IMR-90 (cell line): ENCODE data around the gene PRKAG2. TPM values are rescaled to one million over a fixed set of nuclear protein-coding genes. Genes with fewer than 3 reads are reported as not detected.

Experiments
- ATAC-seq: fragments of 200-7000 bp; cut with Tn5 transposase; 2 replicates; pipeline ENCODE4 v1.9.1; 2020; ENCODE audit warnings: low read depth, mild to moderate bottlenecking, moderate library complexity
- BruUV-seq: library from RNA; stranded (reverse); fragments of 400-500 nt; replicated peaks from 2 replicates; lab custom pipeline; 2021; lab: Mats Ljungman, UMichigan
- CTCF ChIA-PET: fragments of 300-600 bp; formaldehyde crosslinking; extraction: SDS; loops from one replicate; lab custom pipeline; 2021; ENCODE audit warnings: antibody characterized with exemption; lab: Yijun Ruan, JAX
- POLR2A ChIA-PET: fragments of 300-600 bp; sonication (Branson Sonifier 250); formaldehyde crosslinking; loops from one replicate; lab custom pipeline; 2022; ENCODE audit warnings: antibody characterized with exemption; ENCODE audit not compliant: unreplicated experiment; lab: Charles Lee
- DNase-seq: peaks from one replicate; pipeline ENCODE4 v3.0.0; 2013
- H2AFZ ChIP-seq: replicated peaks from 2 replicates; pipeline ENCODE3; 2013; ENCODE audit warnings: low read length, mild to moderate bottlenecking; ENCODE audit not compliant: poor library complexity
- H2AK5ac ChIP-seq: 2 replicates; pipeline ENCODE4 v1.6.1; 2013; ENCODE audit warnings: low read depth, low read length, inconsistent platforms
- H2AK9ac ChIP-seq: replicated peaks from 2 replicates; pipeline ENCODE3; 2013; ENCODE audit warnings: mild to moderate bottlenecking, low read depth, low read length, moderate library complexity; ENCODE audit not compliant: poor library complexity
- H2BK120ac ChIP-seq: 2 replicates; pipeline ENCODE4 v1.6.1; 2013; ENCODE audit warnings: low read depth, low read length, inconsistent platforms
- H2BK15ac ChIP-seq: 3 replicates; pipeline ENCODE4 v1.6.1; 2013; ENCODE audit warnings: low read depth, low read length, inconsistent platforms
- H2BK20ac ChIP-seq: 2 replicates; pipeline ENCODE4 v1.6.1; 2013; ENCODE audit warnings: low read depth, mild to moderate bottlenecking, inconsistent platforms, low read length, moderate library complexity
- H2BK5ac ChIP-seq: 2 replicates; pipeline ENCODE4 v1.6.1; 2013; ENCODE audit warnings: mild to moderate bottlenecking, low read depth, low read length, inconsistent platforms; ENCODE audit not compliant: poor library complexity, severe bottlenecking
- H3K14ac ChIP-seq: replicated peaks from 2 replicates; pipeline ENCODE4 v1.6.1; 2013; ENCODE audit warnings: low read depth, low read length, inconsistent platforms
- H3K18ac ChIP-seq: 2 replicates; pipeline ENCODE4 v1.6.1; 2013; ENCODE audit warnings: low read depth, low read length, control low read depth
- H3K23ac ChIP-seq: 2 replicates; pipeline ENCODE4 v1.6.1; 2013; ENCODE audit warnings: low read depth, low read length, inconsistent platforms
- H3K27ac ChIP-seq: 2 replicates; pipeline ENCODE4 v1.5.1; 2013; ENCODE audit warnings: mild to moderate bottlenecking, control low read depth, low read length; ENCODE audit not compliant: insufficient read depth
- H3K27me3 ChIP-seq: 2 replicates; pipeline ENCODE4 v1.6.1; 2013; ENCODE audit warnings: low read length; ENCODE audit not compliant: control insufficient read depth, insufficient read depth
- H3K36me3 ChIP-seq: 2 replicates; pipeline ENCODE4 v1.6.1; 2013; ENCODE audit warnings: low read length, mixed read lengths; ENCODE audit not compliant: control insufficient read depth, insufficient read depth
- H3K4ac ChIP-seq: 2 replicates; pipeline ENCODE4 v1.6.1; 2013; ENCODE audit warnings: low read depth, low read length, inconsistent platforms
- H3K4me1 ChIP-seq: 2 replicates; pipeline ENCODE4 v1.6.1; 2013; ENCODE audit warnings: low read length, mixed read lengths; ENCODE audit not compliant: control insufficient read depth, insufficient read depth
- H3K4me2 ChIP-seq: 2 replicates; pipeline ENCODE4 v1.6.1; 2013; ENCODE audit warnings: low read depth, mild to moderate bottlenecking, control low read depth, low read length, moderate library complexity
- H3K4me3 ChIP-seq: 2 replicates; pipeline ENCODE4 v1.5.1; 2013; ENCODE audit warnings: low read depth, mild to moderate bottlenecking, control low read depth, low read length, moderate library complexity; ENCODE audit not compliant: insufficient read depth
- H3K56ac ChIP-seq: 2 replicates; pipeline ENCODE4 v1.6.1; 2013; ENCODE audit warnings: low read length, inconsistent platforms; ENCODE audit not compliant: insufficient read depth; ENCODE audit errors: extremely low read depth
- H3K79me1 ChIP-seq, 2 experiments: 2 replicates each; pipeline ENCODE4 v1.6.1; 2013; ENCODE audit warnings: low read length in 2 of 2, inconsistent platforms in 1 of 2, low read depth in 1 of 2
- H3K9ac ChIP-seq: 2 replicates; pipeline ENCODE4 v1.6.1; 2013; ENCODE audit warnings: low read depth, low read length, control low read depth
- H3K9me1 ChIP-seq: 2 replicates; pipeline ENCODE4 v1.6.1; 2013; ENCODE audit warnings: low read length, inconsistent platforms; ENCODE audit not compliant: insufficient read depth
- H3K9me3 ChIP-seq: 2 replicates; pipeline ENCODE4 v1.6.1; 2013; ENCODE audit warnings: low read length; ENCODE audit not compliant: control insufficient read depth, insufficient read depth
- H4K20me1 ChIP-seq: 2 replicates; pipeline ENCODE4 v1.6.1; 2013; ENCODE audit warnings: low read length, inconsistent platforms; ENCODE audit not compliant: insufficient read depth
- H4K5ac ChIP-seq: 2 replicates; pipeline ENCODE4 v1.6.1; 2013; ENCODE audit warnings: mild to moderate bottlenecking, low read depth, low read length, control low read depth
- H4K8ac ChIP-seq, 2 experiments: 2 replicates each; pipeline ENCODE4 v1.6.1; 2013; ENCODE audit warnings: low read depth in 2 of 2, low read length in 2 of 2, control low read depth in 1 of 2, inconsistent platforms in 1 of 2
- H4K91ac ChIP-seq: 2 replicates; pipeline ENCODE4 v1.6.1; 2013; ENCODE audit warnings: low read depth, low read length, inconsistent platforms; ENCODE audit not compliant: insufficient read depth
- CHD1 ChIP-seq: IDR thresholded peaks from 2 replicates; pipeline ENCODE4 v1.6.1; 2012; ENCODE audit warnings: low read depth, low read length, improper control_type of control experiment
- RFX5 ChIP-seq: IDR thresholded peaks from 2 replicates; pipeline ENCODE4 v1.8.0; 2012; ENCODE audit warnings: low read depth, mild to moderate bottlenecking, low read length, moderate library complexity
- WGBS, 2 experiments: methylation state at CpG; one replicate each; pipeline versions ENCODE4 v1.1.5 to v1.1.7; 2013; ENCODE audit warnings: missing lambda C conversion rate in 2 of 2; ENCODE audit not compliant: insufficient read length in 1 of 2; ENCODE audit errors: extremely low coverage in 2 of 2; 5-methylcytosine and 5-hydroxymethylcytosine counted together
- dilution Hi-C: fragments of 300-500 bp; cut with HindIII; formaldehyde crosslinking; loops from one replicate; pipeline ENCODE4 v1.14.3; 2018; ENCODE audit warnings: low sequenced_read_pairs; ENCODE audit not compliant: unreplicated experiment
- in situ Hi-C: fragments of 300-500 bp; cut with MboI; formaldehyde crosslinking; loops from 3 replicates; pipeline ENCODE4 v1.14.3; 2019; ENCODE audit warnings: low sequenced_read_pairs, inconsistent platforms, mixed read lengths
- intact Hi-C: fragments of 100-400 bp; cut with micrococcal nuclease; formaldehyde crosslinking; loops from 2 replicates; pipeline ENCODE4 v1.10.0; 2022
- polyA plus RNA-seq, 3 experiments: library from polyadenylated mRNA; depleted of rRNA; stranded (reverse); fragments of >200 nt; gene quantifications; 2 replicates each; pipeline ENCODE4 v1.2.3, GENCODE V29; 2012; ENCODE audit warnings: low replicate concordance in 1 of 3
- total RNA-seq: library from RNA; depleted of rRNA; stranded (reverse); fragments of >200 nt; gene quantifications from 2 replicates; pipeline ENCODE4 v1.2.3, GENCODE V29; 2012
- TF ChIP-seq, protein P1 (sequence below): conservative IDR thresholded peaks from 2 replicates; pipeline ENCODE4 v1.5.1; 2012; ENCODE audit warnings: mild to moderate bottlenecking, low read depth, low read length, improper control_type of control experiment

Gene PRKAG2
- total and polyA plus RNA-seq, 2 of the 4 experiments (the other 2 are of a cell fraction): 15.4 to 21.6 TPM

DNA sequence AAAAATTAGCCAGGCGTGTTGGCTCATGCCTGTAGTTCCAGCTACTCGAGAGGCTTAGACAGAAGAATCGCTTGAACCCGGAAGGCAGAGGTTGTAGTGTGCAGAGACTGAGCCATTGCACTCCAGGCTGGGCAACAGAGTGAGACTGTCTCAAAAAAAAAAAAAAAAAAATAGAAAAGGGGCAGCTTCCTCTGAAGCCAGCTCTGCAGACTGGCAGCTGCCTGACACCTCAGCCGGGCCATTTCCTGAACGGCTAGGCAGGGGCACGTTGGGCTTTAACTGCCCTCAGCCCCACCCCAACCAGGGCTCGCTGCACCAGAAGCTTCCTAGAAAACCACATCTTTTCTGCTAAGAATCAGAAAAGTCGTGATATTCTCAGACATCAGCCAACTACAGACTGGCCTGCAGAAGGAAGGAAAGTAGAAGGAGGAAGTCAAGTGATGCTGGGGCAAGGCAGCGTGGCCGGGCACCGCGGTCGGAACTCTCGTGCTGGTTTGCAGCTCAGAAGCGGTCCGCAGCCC, 38.0 kb downstream of the PRKAG2 start:
- no peak overlapping the region for H2BK120ac ChIP-seq
- H2BK5ac ChIP-seq: no peak overlapping the region
- no peak overlapping the region for H3K27ac ChIP-seq
- WGBS, 2 experiments: 64% methylated on average over 8 of the region's 17 CpGs; no CpG with 5 or more reads in 1 of the 2 experiments
- intact Hi-C loops (no loop called here), in situ Hi-C loops (no loop called here), dilution Hi-C loops (no loop called here)
- BruUV-seq: no TSS peak
- TF ChIP-seq RFX5: no peak
- TF ChIP-seq, protein P1, sequence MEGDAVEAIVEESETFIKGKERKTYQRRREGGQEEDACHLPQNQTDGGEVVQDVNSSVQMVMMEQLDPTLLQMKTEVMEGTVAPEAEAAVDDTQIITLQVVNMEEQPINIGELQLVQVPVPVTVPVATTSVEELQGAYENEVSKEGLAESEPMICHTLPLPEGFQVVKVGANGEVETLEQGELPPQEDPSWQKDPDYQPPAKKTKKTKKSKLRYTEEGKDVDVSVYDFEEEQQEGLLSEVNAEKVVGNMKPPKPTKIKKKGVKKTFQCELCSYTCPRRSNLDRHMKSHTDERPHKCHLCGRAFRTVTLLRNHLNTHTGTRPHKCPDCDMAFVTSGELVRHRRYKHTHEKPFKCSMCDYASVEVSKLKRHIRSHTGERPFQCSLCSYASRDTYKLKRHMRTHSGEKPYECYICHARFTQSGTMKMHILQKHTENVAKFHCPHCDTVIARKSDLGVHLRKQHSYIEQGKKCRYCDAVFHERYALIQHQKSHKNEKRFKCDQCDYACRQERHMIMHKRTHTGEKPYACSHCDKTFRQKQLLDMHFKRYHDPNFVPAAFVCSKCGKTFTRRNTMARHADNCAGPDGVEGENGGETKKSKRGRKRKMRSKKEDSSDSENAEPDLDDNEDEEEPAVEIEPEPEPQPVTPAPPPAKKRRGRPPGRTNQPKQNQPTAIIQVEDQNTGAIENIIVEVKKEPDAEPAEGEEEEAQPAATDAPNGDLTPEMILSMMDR: no peak
- TF ChIP-seq CHD1: no peak
- no peak overlapping the region for H3K9ac ChIP-seq
- no peak overlapping the region for H2AK5ac ChIP-seq
- H3K27me3 ChIP-seq: peaks cover 27% of the 10 kb centered on the region; the same call in 1 of the 2 replicates
- H4K91ac ChIP-seq: no peak overlapping the region
- no peaks in the 10 kb centered on the region for H4K20me1 ChIP-seq
- H3K4me2 ChIP-seq: no peak overlapping the region
- H2BK15ac ChIP-seq: no peak overlapping the region
- H2BK20ac ChIP-seq: no peak overlapping the region
- H4K8ac ChIP-seq: no peak overlapping the region
- no peak overlapping the region for H3K56ac ChIP-seq
- H3K23ac ChIP-seq: no peak overlapping the region
- H2AK9ac ChIP-seq: no peak overlapping the region
- H2AFZ ChIP-seq: no peak overlapping the region
- no peak overlapping the region for H3K14ac ChIP-seq
- H3K4me1 ChIP-seq: no peaks in the 10 kb centered on the region; the same call in 1 of the 2 replicates
- no peaks in the 10 kb centered on the region for H3K9me3 ChIP-seq
- H3K36me3 ChIP-seq: no peaks in the 10 kb centered on the region
- no peaks in the 10 kb centered on the region for H3K79me1 ChIP-seq
- no peak for DNase-seq
- ChIA-PET CTCF (no interaction called here), POLR2A (no interaction called here)
- H3K4ac ChIP-seq: no peak overlapping the region
- H3K9me1 ChIP-seq: no peaks in the 10 kb centered on the region
- ATAC-seq: no peak
- no peak overlapping the region for H3K4me3 ChIP-seq
- no peak overlapping the region for H4K5ac ChIP-seq
- no peak overlapping the region for H3K18ac ChIP-seq
